HG03175 (cell line): ENCODE measurements around the gene RRAGA.
"Not testable (repeated sequence)": the region's sequence is repeated elsewhere in the genome, so short reads cannot be mapped to it uniquely, and the experiment has no call there.

Experiments used
- ATAC-seq: cut with Tn5 transposase; IDR thresholded peaks from one replicate; pipeline ENCODE4 v1.9.1; 2021; ENCODE audit warnings: mild to moderate bottlenecking, moderate library complexity; ENCODE audit not compliant: unreplicated experiment

RRAGA gene, protein sequence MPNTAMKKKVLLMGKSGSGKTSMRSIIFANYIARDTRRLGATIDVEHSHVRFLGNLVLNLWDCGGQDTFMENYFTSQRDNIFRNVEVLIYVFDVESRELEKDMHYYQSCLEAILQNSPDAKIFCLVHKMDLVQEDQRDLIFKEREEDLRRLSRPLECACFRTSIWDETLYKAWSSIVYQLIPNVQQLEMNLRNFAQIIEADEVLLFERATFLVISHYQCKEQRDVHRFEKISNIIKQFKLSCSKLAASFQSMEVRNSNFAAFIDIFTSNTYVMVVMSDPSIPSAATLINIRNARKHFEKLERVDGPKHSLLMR

GRCh38 chr9:19048966-19049916 lies at the start of gene RRAGA:
Gene RRAGA, plus strand, starts transcription at chr9:19049427. Its CDS starts 233 bp downstream, at chr9:19049660.
- peak; percentile 90 for ATAC-seq

DNA sequence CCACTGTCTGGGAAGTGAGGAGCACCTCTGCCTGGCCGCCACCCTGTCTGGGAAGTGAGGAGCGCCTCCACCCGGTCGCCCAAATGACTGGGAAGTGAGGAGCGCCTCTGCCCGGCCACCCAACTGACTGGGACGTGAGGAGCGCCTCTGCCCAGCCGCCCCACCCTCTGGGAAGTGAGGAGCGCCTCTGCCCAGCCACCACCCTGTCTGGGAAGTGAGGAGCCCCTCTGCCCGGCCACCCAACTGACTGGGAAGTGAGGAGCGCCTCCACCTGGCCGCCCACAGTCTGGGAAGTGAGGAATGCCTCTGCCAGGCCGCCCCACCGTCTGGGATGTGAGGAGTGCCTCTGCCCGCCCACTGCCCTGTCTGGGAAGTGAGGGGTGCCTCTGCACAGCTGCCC lies 49.1 kb upstream of the RRAGA start:
- no peak for ATAC-seq

- ATAC-seq = no peak
Measured at GRCh38 chr9:19009391-19009965, 39.7 kb upstream of the RRAGA start.

DNA sequence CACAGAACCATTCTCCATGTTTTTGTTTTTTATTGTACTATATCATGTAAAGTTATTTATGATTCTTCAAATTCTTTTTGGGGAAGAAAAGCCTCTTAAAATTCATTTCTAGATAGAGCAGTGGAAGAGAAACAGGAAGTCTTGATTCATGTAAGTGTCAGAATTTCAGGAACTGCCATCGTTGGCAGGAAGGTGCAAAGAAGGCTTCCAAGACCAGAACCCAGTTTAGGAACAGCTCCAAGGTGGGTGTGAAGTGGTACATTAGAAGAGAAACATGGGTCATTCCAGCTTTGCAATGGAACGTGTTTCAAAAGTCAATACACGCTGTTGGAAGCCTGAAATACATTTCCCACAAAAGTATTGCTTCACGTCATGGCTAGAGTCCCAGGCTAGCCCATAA lies 31.0 kb upstream of the RRAGA start:
- no peak for ATAC-seq

GRCh38 chr9:19020886-19021455 lies 28.3 kb upstream of the RRAGA start:
- no peak for ATAC-seq

- ATAC-seq = not testable (repeated sequence)
Measured at GRCh38 chr9:19021649-19022048, 27.6 kb upstream of the RRAGA start.

- ATAC-seq = no peak
Measured at GRCh38 chr9:19022206-19022605, 27.0 kb upstream of the RRAGA start.

- no peak for ATAC-seq
Measured at GRCh38 chr9:19023078-19023477, 26.1 kb upstream of the RRAGA start.

GRCh38 chr9:19026375-19026774 lies 22.9 kb upstream of the RRAGA start:
- ATAC-seq = no peak

DNA sequence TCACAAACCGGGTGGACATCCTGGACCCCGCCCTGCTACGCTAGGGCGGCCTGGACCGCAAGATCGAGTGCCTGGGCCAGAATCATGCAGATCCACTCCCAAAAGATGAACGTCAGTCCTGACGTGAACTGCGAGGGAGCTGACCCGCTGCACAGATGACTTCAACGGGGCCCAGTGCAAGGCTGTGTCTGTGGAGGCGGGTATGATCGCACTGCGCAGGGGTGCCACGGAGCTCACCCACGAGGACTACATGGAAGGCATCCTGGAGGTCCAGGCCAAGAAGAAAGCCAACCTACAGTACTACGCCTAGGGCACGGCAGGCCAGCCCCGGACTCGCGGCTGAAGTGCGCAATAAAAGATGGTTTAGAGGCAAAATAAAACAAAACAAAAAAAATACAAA lies 21.4 kb upstream of the RRAGA start:
- ATAC-seq = no peak

DNA sequence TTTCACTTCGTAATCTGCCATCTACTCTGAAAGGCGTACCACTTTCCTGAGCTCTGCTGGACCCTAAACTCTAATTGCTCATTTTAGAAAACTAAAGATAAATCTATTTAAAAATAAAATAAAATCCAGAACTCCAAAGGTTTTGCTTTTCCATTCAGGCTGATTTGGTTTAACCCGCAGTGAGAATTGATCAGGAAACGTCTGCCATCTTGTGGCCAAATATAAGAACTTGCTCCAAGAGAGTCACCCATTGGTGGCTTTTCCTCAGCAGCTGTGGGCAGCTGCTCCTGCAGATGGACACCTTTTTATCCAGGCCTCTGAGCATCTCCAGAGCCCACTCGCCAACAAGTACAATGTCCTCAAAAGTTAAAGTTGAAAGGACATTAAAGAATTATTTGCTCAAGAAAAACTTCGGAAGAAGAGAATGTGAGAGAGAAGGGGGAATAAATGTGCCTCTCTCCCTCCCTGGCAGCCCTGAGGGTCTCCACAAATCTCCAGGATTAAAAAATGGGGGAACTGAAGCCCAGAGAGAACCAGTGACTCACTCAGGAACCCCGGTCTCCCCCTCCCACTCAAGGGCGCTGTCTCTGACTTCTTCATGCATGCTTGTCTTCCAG lies 20.3 kb upstream of the RRAGA start:
- ATAC-seq = peak; percentile 74

- ATAC-seq = peak; percentile 54
Measured at GRCh38 chr9:19030899-19031298, 18.3 kb upstream of the RRAGA start.

DNA sequence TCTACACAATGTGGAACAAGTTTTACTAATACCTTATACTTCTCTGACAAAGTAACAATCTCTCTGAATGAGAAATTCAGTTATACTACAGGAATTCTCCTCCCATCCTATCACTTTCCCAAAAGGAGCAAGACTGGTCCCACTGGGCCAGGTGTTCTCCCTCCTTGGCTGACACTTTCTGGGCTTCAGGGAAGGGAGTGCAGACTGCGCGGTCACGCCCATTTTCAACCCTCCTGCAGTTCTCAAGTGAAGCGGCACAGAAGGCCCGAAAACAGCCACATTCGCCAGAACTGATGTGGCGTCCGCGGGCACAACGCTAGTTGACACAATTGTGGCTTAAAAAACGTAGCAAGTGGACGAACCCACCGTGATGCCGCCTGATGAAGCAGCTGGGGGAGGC lies 16.8 kb upstream of the RRAGA start:
- ATAC-seq = no peak

GRCh38 chr9:19033015-19033414 lies 16.2 kb upstream of the RRAGA start, which contains the start of gene SAXO1:
Gene SAXO1, minus strand, starts transcription at chr9:19033209. Its CDS starts 301 bp downstream, at chr9:19032908.
- ATAC-seq = no peak

DNA sequence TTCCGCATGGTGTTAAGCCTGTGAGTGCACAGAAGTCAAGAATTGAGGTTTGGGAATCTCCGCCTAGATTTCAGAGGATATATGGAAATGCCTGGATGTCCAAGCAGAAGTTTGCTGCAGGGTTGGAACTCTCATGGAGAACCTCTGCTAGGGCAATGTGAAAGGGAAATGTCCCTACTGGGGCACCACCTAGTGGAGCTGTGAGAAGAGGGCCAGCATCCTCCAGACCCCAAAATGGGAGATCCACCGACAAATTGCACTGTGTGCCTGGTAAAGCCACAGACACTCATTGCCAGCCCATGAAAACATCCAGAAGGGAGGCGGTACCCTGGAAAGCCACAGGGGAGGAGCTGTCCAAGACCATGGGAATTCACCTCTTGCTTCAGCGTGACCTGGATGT lies 12.6 kb upstream of the RRAGA start:
- no peak for ATAC-seq

DNA sequence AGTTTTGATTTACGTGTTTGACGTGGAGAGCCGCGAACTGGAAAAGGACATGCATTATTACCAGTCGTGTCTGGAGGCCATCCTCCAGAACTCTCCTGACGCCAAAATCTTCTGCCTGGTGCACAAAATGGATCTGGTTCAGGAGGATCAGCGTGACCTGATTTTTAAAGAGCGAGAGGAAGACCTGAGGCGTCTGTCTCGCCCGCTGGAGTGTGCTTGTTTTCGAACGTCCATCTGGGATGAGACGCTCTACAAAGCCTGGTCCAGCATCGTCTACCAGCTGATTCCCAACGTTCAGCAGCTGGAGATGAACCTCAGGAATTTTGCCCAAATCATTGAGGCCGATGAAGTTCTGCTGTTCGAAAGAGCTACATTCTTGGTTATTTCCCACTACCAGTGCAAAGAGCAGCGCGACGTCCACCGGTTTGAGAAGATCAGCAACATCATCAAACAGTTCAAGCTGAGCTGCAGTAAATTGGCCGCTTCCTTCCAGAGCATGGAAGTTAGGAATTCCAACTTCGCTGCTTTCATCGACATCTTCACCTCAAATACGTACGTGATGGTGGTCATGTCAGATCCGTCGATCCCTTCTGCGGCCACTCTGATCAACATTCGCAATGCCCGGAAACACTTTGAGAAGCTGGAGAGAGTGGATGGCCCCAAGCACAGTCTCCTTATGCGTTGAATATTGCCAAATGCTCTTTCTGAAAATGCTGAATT lies 850 bp downstream of the RRAGA start:
- ATAC-seq = no peak

DNA sequence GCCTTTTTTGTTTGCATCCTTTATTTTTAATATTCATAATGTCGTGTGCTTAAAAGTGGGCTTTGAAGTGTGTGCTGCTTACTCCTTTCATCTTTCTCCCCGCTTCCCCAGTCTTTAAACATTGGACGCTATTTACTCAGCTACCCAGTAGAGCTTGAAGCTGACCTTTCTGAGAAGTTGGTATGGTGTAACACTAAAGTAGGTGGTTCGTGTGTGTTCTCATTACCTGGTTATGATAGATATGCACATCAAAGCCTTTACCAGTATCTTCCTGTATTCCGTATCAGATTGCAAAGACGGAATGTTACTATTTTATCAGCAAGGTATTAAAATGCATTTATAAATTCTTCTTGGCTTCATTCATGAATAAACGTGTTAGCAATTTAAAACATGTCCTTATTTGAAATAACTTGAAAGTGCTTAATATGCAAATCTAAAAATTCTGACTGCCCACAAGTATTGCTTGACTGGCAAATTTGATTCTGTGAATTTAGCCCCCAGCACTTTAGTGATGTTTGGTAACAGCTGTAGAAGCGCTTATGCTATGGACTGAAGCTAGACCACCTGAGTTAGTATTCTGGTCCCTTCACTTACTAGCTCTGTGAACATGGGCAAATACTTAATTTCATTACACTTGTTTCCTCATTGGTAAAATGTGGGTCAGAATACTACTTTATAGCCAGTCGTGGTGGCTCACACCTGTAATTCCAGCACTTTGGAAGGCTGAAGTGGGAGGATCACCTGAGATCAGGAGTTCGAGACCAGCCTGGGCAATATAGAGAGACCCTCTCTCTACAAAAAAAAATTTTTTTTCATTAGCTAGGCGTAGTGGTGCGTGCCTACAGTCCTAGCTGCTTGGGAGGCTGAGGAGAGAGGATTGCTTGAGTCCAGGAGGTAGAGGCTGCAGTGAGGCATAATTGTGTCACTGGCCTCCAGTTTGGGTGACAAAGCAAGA lies 1.7 kb downstream of the RRAGA start:
- ATAC-seq = no peak

GRCh38 chr9:19057033-19057432 lies 7.8 kb downstream of the RRAGA start:
- ATAC-seq = no peak

DNA sequence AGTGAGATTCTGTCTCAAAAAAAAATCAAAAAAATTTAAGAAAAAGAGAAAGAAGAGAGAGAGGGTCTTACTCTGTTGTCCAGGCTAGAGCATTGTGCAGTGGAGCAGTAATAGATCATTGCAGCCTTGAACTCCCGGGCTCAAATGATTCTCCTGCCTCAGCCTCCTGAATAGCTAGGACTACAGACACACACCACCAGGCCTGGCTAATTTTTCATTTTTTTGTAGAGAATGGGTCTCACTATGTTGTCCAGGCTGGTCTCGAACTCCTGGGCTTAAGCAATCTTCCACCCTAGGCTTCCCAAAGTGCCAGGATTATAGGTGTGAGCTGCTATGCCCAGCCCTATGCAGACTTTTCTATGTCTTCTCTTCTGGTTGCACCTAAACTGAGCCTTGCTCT lies 25.0 kb downstream of the RRAGA start:
- no peak for ATAC-seq
